Inferior parietal cortex (tissue), 1 donor: Measurements from ENCODE around the gene LPAR1.

ENCODE experiments used
- DNase-seq: peaks from one replicate; pipeline ENCODE4 v3.0.0-alpha.2; 2016; ENCODE audit errors: extremely low spot score

The LPAR1 gene

GRCh38 chr9:110999379-110999778 is 38.9 kb downstream of the LPAR1 start:
- no peak for DNase-seq

GRCh38 chr9:110997847-110998246 is 40.4 kb downstream of the LPAR1 start:
- no peak for DNase-seq

DNA sequence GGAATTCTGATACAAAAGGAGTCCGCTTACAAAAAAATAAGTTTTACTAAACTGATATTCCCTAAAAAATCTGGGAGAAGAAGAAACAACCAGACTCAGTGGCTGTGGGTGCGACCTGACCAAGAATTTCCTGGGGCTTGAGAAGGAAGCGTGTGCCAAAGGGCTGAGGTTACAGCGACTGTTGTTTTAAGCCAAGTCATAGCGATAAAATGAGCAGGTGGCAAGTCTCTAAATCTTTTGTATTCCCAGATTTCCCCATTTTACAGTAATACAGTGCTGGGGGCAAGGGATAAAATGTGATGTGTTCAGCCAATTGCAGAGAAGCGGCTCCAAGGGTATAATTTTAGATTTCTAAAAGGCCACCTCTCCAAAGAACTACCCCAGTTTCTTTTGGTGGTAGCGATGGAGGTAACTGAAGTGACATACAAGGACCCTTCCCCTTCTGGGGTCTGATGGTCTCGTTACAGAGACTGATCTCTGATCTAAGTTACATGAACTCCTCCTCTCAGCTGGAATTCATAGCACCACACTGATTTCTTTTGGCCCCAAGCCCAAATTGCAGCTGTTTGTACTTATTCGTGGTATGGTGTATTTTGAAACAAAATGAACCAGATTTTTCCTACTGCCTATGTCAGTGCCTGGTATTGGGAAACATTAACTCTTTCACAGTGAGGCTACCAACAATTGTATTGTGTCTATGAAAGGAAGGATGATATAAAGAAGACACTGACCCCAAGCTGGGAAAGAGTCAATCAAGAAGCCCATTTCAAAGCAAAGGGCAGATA is 41.6 kb downstream of the LPAR1 start:
- DNase-seq: no peak

DNA sequence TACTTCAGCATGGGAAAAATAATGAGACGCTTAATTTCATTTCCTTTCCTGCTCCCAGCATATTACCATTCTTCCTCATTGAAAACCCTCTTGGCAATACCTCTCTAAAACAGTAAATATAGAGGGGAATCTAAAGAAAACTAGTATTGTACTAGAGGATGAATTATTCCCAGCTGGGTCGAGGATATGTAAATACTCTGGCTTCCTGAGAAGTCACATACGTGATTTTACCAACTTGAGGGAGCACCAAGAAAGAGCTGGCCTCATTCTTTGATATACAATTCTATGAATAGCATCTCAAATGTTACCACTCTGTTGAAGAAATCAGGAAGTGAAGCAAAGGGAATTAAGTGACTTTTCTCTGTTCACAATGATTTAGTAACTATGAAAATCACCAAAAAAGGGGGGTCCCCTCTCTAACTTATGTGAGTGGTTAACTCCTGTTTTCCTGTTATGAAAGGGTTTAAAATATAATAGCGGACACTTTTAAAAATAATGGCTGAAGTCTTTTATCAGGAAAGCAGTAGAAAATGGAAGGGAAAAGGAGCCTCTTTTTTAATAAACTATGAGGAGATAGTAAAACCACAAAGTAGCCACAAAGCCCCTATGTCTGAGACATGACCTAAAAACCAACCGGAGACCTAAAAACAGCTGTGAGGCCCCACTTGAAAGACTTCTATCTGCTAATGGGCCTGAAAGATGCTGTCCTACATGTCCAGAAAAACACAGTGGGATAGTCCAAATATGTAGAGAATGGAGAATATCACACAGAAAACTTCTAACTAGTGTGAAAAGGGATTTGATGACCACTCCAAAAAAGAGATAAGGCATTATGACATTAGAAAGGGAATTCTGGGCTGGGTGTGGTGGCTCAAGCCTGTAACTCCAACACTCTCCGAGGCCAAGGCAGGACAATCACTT is 42.6 kb downstream of the LPAR1 start:
- no peak for DNase-seq

DNA sequence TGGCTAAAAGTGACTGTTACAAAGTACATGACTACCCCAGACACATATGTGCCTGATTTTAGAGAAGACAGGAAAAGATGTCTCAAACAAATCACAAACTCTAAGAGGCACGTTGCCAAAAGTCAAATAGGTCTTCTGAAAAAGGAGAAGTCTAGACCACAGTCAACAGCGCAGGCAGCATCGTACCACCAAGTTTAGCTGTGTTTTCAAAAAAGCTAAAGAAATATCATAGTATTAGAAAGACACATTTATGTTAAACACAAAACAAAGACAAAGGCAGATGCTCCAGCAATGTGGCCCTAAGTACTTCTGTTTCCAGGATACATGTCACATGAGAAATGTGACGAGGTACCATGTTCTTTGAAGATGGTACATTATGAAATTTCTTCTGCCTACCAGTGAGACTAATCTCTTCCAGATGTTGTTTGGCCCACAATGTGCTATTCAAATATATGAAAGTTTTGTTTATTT is 43.5 kb downstream of the LPAR1 start:
- DNase-seq: no peak

- DNase-seq: no peak
Measured at GRCh38 chr9:110990481-110990880, 47.8 kb downstream of the LPAR1 start.

GRCh38 chr9:110986529-110986928 is 51.7 kb downstream of the LPAR1 start:
- no peak for DNase-seq

DNA sequence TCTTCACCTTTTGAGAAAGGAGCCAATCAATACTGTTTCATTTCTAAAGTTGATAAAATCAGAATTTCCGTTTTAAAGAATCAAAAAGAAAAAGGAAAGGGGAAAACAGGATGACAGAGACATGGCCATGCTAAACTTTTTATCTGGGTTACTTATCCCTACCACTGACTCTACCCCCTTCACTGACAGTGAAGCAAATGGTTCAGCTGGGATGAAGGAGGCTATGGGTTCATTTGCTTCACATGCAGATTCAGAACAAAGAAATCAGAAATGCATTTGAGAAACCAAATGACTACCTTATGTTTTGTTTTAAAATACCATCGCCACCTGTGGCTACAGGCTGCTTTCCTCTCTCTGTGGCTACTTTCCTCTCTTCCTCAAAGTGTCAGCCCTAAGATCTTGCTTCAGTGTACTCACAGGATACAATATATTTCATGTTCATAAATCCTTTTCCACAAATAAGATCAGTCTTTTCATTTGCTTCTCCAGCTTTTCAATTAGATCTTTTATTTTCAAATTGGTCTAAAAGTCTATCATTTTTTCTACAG is 53.3 kb downstream of the LPAR1 start:
- DNase-seq: no peak

DNA sequence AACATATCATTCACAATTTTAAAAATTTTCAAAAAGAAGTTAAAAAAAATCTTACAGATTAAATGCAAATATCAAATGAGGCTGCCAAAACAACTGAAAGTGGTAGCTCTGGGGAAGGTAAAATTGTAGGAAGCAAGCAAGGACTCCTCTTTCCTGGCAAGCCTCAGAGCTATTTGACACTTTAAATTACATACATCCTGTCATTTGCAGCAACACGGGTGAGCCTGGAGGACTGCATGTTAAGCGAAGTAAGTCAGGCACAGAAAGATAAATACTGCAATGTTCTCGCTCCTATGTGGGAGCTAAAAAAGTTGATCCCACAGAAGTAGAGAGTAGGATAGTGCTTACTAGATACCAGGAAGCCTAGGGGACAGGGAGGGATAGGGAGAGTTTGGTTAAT is 58.0 kb downstream of the LPAR1 start:
- no peak for DNase-seq

- DNase-seq: no peak
Measured at GRCh38 chr9:110979636-110980035, 58.6 kb downstream of the LPAR1 start.

DNA sequence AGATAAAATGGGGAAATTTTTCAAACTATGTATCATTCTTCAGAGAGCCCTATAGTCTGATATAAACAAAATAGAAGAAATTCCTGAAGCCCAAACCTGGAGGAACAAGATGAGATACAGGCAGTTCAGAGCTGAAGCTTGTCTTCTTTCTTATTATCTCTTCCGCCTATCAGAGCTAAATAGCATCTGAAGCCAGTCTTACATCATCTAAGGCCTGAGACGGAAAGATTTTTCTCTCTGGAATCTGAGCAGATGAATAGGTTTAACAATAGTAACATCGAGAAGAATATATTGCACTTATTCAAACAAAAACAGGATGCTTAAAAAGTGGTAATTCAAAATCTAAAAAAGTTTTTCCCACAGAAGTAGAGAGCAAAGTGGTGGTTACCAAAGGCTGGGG is 59.8 kb downstream of the LPAR1 start:
- no peak for DNase-seq

- no peak for DNase-seq
Measured at GRCh38 chr9:110977259-110977709, 61.0 kb downstream of the LPAR1 start.

DNA sequence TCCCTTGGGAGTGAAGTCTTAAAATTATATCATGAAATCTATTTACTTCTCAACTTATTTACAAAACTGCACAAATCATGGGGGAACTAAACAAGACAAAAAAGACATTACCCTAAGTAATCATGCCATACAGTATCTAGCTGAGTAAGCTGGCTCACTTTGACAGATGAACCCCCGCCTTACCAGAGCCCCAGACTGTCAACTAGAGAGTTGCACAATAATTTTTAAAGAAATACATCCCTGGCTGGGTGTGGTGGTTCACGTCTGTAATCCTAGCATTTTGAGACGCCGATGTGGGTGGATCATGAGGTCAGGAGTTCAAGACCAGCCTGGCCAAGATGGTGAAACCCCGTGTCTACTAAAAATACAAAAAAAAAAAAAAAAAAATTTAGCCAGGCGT is 62.3 kb downstream of the LPAR1 start:
- no peak for DNase-seq

- no peak for DNase-seq
Measured at GRCh38 chr9:110975278-110975677, 63.0 kb downstream of the LPAR1 start.

DNA sequence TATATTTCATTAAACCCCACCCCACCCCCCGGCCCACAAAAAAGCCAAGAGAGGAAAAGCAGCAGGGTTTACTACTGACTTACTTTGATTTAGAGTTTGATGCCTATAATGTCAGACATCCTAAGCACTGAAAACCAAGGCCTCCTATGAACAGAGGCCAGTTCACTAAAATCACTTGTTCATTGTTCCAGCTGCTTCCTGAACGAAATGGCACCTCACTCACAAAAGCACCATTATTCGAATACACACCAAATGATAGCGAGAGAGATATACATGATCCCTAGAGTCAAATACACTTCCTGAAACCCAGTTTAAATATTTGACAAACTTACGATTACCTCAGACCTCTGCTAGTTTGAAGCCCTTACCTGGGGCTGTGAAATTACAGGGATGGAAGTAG is 66.6 kb downstream of the LPAR1 start:
- no peak for DNase-seq

DNA sequence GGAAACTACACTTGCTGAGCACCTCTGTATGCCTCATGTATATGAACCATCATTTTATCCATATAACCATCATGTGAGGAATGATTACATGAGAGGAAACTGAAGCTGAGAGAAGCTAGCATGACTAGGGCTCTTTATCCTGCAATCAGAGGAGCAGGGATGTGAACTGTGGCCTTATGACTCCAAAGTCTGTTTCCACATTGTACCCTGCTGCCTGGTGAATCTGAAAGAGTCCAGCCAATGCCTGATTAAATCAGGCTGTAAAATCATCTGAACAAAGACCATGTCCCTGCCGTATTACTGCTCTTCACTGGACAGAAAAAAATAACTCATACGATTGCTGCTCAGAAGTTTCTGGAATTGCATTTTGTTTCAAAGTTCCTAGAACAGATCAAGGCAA is 67.0 kb downstream of the LPAR1 start:
- DNase-seq: no peak

DNA sequence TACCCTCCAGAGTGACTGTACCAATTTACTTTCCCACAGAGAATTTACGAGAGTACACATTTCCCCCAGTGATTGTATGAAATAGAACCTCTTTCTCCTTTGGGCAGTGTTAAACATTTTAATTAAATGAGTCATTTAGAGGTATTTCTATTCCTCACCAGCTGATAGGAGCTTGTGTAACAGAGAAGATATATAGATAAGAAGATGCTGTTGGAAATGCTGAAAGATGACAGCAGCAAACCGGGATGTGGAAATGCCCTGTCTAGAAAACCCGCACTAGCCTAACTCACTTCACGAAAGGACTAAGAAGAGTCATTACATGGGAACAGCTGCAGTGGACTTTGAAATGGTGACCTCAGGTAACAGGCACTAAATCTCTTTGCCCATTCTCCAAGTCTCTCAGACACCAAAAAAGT is 68.3 kb downstream of the LPAR1 start:
- DNase-seq: no peak

- no peak for DNase-seq
Measured at GRCh38 chr9:110968096-110968495, 70.2 kb downstream of the LPAR1 start.

- peak; percentile 66 for DNase-seq
Measured at GRCh38 chr9:110967196-110967595, 71.1 kb downstream of the LPAR1 start.

DNA sequence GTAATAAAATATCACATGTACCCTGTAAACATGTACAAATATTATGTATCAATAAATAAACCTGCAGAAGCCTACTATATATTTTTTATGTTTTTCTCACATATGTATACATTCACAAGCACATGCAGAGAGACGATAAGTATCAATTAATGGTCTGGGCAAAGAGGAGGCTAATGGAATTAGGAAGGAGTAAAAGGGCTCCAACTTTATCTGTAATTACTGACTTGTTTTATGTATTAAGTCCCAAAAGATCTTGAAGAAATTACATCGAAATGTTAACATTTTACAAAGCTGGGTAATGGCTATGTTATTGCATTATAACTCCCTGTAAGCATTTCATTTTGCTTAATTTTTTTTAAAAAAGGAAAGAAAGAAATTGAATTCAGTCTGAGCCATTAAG is 78.0 kb downstream of the LPAR1 start:
- DNase-seq: no peak

DNA sequence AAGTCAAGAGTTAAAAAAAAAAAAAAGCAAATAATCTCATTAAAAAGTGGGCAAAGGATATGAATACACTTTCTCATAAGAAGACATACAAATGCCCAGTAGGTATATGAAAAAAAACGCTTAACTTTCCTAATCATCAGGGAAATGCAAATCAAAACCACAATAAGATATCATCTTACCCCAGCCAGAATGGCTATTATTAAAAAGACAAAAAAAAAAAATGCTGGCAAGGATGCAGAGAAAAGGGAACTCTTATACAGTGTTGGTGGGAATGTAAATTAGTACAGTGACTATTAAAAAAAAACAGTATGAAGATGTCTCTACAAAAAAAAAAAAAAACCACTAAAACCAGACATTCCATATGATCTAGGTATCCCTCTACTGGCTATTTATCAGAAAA is 79.4 kb downstream of the LPAR1 start:
- no peak for DNase-seq

GRCh38 chr9:110954822-110955291 is 83.4 kb downstream of the LPAR1 start:
- DNase-seq: no peak

DNA sequence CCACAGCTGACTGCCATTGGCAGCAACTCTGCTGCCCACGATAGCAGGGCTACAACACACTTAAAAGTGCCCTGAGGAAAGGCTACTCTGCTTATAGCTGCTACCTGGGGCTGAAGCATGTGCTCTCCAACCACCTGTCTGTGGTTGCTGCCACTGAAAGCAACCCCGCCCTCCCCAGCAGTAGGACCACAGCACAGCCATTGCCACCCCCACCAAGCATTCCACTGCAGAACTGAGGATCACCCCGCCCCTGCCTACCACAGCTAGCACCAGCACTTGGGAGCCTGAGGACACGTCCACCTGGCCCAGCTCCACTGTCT is 85.8 kb downstream of the LPAR1 start:
- no peak for DNase-seq
